Osteoblast (primary cell): Measurements from ENCODE around the gene RFPL1. TPM values are rescaled to one million over a fixed set of nuclear protein-coding genes. Genes with fewer than 3 reads are reported as not detected.

Experiments
- DNase-seq: peaks from one replicate; pipeline ENCODE4 v3.0.0; 2011; ENCODE audit warnings: low spot score, mixed read lengths; ENCODE audit not compliant: insufficient read length; ENCODE audit errors: missing footprints
- H2AFZ ChIP-seq: 2 replicates; pipeline ENCODE4 v1.6.0; 2011; ENCODE audit warnings: mild to moderate bottlenecking, low read length
- H3K27ac ChIP-seq: 2 replicates; pipeline ENCODE4 v1.5.1; 2011; ENCODE audit warnings: mild to moderate bottlenecking, low read depth, low read length, moderate library complexity
- H3K27me3 ChIP-seq: 2 replicates; pipeline ENCODE4 v1.6.0; 2012; ENCODE audit warnings: mild to moderate bottlenecking, control low read depth, inconsistent platforms, low read length, moderate library complexity; ENCODE audit not compliant: insufficient read depth
- H3K36me3 ChIP-seq: 2 replicates; pipeline ENCODE4 v1.5.1; 2011; ENCODE audit warnings: mild to moderate bottlenecking, low read length, control low read depth, moderate library complexity; ENCODE audit not compliant: insufficient read depth
- H3K4me1 ChIP-seq: 2 replicates; pipeline ENCODE4 v1.5.1; 2011; ENCODE audit warnings: mild to moderate bottlenecking, low read length, control low read depth, moderate library complexity; ENCODE audit not compliant: insufficient read depth
- H3K4me2 ChIP-seq: 2 replicates; pipeline ENCODE4 v1.6.0; 2011; ENCODE audit warnings: mild to moderate bottlenecking, low read length; ENCODE audit not compliant: insufficient read depth
- H3K4me3 ChIP-seq: fragments of 200-600 bp; sonication (generic); 3 replicates; pipeline ENCODE4 v1.5.1; 2012; ENCODE audit warnings: mild to moderate bottlenecking, low read length, inconsistent platforms; ENCODE audit not compliant: insufficient read depth
- H3K79me2 ChIP-seq: 2 replicates; pipeline ENCODE4 v1.6.0; 2012; ENCODE audit warnings: mild to moderate bottlenecking, low read length, control low read depth, inconsistent platforms; ENCODE audit not compliant: insufficient read depth
- H3K9me3 ChIP-seq: 2 replicates; pipeline ENCODE4 v1.5.1; 2011; ENCODE audit warnings: low read depth, low read length, control low read depth
- H4K20me1 ChIP-seq: 2 replicates; pipeline ENCODE4 v1.6.0; 2012; ENCODE audit warnings: mild to moderate bottlenecking, low read length, control low read depth; ENCODE audit not compliant: insufficient read depth
- total RNA-seq: library from RNA; depleted of rRNA; stranded (reverse); fragments of >200 nt; gene quantifications from 2 replicates; pipeline ENCODE4 v1.2.3, GENCODE V29; 2012
- TF ChIP-seq, protein P1 (sequence below): IDR thresholded peaks from 2 replicates; pipeline ENCODE4 v1.5.1; 2011; ENCODE audit warnings: mild to moderate bottlenecking, low read depth, low read length, moderate library complexity; ENCODE audit errors: extremely low read depth

Gene RFPL1
- total RNA-seq, 1 donor = not detected

DNA sequence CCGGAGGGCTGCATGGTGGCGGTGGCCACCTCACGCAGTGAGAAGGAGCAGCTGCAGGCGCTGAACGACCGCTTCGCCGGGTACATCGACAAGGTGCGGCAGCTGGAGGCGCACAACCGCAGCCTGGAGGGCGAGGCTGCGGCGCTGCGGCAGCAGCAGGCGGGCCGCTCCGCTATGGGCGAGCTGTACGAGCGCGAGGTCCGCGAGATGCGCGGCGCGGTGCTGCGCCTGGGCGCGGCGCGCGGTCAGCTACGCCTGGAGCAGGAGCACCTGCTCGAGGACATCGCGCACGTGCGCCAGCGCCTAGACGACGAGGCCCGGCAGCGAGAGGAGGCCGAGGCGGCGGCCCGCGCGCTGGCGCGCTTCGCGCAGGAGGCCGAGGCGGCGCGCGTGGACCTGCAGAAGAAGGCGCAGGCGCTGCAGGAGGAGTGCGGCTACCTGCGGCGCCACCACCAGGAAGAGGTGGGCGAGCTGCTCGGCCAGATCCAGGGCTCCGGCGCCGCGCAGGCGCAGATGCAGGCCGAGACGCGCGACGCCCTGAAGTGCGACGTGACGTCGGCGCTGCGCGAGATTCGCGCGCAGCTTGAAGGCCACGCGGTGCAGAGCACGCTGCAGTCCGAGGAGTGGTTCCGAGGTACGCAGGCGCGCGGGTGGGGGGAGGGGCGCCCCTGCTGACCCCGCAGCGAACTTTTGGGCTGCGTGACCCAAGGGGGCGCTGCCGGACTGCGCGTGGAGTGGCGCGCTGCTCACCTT lies 42.3 kb downstream of the RFPL1 start:
- no peaks in the 10 kb centered on the region for H3K9me3 ChIP-seq
- no peaks in the 10 kb centered on the region for H3K79me2 ChIP-seq
- H3K27ac ChIP-seq = no peak overlapping the region
- no peak overlapping the region for H3K4me2 ChIP-seq
- peak overlapping the region; percentile 28 for H3K4me3 ChIP-seq
- DNase-seq = peak; percentile 92
- no peaks in the 10 kb centered on the region for H4K20me1 ChIP-seq
- H3K4me1 ChIP-seq = no peaks in the 10 kb centered on the region
- H3K36me3 ChIP-seq = no peaks in the 10 kb centered on the region
- no peak overlapping the region for H2AFZ ChIP-seq
- peaks cover 60% of the 10 kb centered on the region for H3K27me3 ChIP-seq
- TF ChIP-seq, protein P1, sequence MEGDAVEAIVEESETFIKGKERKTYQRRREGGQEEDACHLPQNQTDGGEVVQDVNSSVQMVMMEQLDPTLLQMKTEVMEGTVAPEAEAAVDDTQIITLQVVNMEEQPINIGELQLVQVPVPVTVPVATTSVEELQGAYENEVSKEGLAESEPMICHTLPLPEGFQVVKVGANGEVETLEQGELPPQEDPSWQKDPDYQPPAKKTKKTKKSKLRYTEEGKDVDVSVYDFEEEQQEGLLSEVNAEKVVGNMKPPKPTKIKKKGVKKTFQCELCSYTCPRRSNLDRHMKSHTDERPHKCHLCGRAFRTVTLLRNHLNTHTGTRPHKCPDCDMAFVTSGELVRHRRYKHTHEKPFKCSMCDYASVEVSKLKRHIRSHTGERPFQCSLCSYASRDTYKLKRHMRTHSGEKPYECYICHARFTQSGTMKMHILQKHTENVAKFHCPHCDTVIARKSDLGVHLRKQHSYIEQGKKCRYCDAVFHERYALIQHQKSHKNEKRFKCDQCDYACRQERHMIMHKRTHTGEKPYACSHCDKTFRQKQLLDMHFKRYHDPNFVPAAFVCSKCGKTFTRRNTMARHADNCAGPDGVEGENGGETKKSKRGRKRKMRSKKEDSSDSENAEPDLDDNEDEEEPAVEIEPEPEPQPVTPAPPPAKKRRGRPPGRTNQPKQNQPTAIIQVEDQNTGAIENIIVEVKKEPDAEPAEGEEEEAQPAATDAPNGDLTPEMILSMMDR = no peak

DNA sequence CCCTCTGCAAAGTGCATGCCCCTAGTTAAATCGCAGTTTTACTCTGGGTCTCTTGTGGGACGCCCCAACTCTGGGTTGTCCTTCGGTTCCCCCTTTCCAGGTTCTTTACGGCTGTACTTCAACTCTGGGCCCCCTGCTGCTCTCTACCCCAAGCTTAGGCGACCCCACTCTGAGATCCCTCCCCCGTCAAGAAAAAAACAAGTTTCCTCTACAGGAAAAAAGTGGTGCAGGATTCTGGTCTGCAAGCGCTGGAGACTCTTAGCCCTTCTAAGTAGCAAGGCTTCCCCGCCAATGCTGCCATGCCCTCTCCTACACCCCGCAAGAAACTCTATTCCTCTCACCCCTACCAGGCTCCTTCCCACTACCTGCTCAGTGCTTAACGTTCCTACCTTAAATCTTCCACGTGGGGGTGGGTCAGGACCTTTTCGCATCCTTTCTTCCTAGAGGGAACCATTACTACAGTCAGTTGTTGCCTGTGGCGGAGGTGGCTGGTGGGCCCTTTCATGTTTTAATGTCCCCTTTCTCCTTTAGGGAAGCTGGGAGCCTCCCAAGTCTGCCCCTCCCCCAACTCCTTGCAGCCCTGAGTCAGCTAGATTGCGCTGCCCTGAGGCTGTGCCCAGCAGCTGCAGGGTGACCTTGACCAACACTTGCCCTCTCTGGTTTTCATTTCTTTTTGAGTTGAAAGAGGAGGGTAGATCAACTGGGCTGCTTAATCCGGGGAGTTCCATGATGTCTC lies 43.0 kb downstream of the RFPL1 start:
- Histone ChIP-seq H3K9me3 (no peaks in the 10 kb centered on the region), H2AFZ (no peak overlapping the region), H3K4me2 (no peak overlapping the region), H3K4me1 (no peaks in the 10 kb centered on the region), H3K27ac (no peak overlapping the region), H4K20me1 (no peaks in the 10 kb centered on the region), H3K4me3 (peak overlapping the region; percentile 28), H3K79me2 (no peaks in the 10 kb centered on the region), H3K36me3 (no peaks in the 10 kb centered on the region), H3K27me3 (peaks cover 55% of the 10 kb centered on the region)
- TF ChIP-seq, protein P1 = no peak
- DNase-seq = peak; percentile 83

DNA sequence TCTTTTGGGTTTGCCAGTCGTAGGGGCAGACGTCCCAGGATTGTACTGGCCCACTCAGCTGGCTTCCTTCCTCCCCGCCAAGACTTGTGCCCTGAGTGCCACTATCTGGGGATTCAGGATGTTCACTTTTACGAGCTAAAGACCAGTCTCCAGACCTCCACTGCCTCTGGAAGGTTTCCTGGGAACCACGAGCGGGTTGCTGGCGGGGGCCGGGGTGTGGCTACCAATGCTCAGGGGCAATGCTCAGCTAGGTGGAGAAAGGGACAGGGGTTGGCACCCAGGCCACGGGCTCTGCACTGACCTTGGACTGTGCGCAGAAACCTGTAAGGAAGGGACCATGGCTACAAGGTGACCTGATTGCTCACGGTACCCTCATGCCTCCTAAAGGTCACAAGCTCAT lies 43.9 kb downstream of the RFPL1 start:
- peak; percentile 87 for DNase-seq
- no peaks in the 10 kb centered on the region for H3K9me3 ChIP-seq
- no peaks in the 10 kb centered on the region for H4K20me1 ChIP-seq
- no peak overlapping the region for H3K4me2 ChIP-seq
- H2AFZ ChIP-seq = no peak overlapping the region
- H3K4me1 ChIP-seq = no peaks in the 10 kb centered on the region
- no peaks in the 10 kb centered on the region for H3K79me2 ChIP-seq
- H3K36me3 ChIP-seq = no peaks in the 10 kb centered on the region
- TF ChIP-seq, protein P1 = no peak
- no peak overlapping the region for H3K4me3 ChIP-seq
- H3K27ac ChIP-seq = no peak overlapping the region
- H3K27me3 ChIP-seq = peaks cover 50% of the 10 kb centered on the region

DNA sequence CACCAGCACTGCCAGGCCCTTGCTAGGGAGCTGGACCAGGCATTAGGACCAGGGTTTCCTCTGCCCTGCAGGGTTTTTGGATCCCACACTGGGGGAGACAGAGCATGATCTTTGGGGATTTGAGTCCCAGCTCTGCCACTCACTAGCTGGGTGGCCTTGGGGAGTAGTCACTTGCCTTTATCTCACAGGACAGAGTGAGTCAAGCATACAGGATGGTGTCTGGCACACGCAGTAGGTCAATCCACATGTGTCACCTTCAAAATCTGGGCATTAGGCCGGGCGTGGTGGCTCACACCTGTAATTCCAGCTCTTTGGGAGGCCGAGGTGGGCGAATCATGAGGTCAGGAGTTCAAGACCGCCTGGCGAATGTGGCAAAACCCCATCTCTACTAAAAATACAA lies 44.3 kb downstream of the RFPL1 start:
- TF ChIP-seq, protein P1 = no peak
- Histone ChIP-seq H3K4me3 (no peak overlapping the region), H3K36me3 (no peaks in the 10 kb centered on the region), H2AFZ (no peak overlapping the region), H3K27me3 (peaks cover 46% of the 10 kb centered on the region), H3K4me1 (no peaks in the 10 kb centered on the region), H3K4me2 (no peak overlapping the region), H3K27ac (no peak overlapping the region), H4K20me1 (no peaks in the 10 kb centered on the region), H3K79me2 (no peaks in the 10 kb centered on the region), H3K9me3 (no peaks in the 10 kb centered on the region)
- no peak for DNase-seq
